Measurements from ENCODE around the gene LNP1. TPM values are rescaled to one million over a fixed set of nuclear protein-coding genes. Genes with fewer than 3 reads are reported as not detected.

Gene LNP1
- total and polyA plus RNA-seq, 2 of the 8 experiments (the other 6 are each of a cell fraction or from before 2014, with no cell fraction given): 6.6 to 8.7 TPM

- no peaks in the 10 kb centered on the region for H3K79me2 ChIP-seq (ENCODE audit: control insufficient read depth in 1 of 2, insufficient read depth in 2 of 2, low read length in 2 of 2)
- no peak overlapping the region for H3K18ac ChIP-seq (ENCODE audit: extremely low read depth, low read length)
- H3K27ac ChIP-seq (ENCODE audit: low read depth, low read length): no peak overlapping the region
- H3K4ac ChIP-seq (replicated peaks; ENCODE audit: insufficient read length, low read depth, low read length): no peak overlapping the region
- no peak overlapping the region for H3K9ac ChIP-seq (replicated peaks in 1 of 4; ENCODE audit: extremely low read depth in 1 of 4, low read depth in 3 of 4, low read length in 3 of 4)
- no peak overlapping the region for H2BK20ac ChIP-seq (ENCODE audit: low read length)
- H4K20me1 ChIP-seq (replicated peaks in 1 of 2; ENCODE audit: control insufficient read depth in 1 of 2, insufficient read depth in 2 of 2, low read length in 2 of 2): peaks cover 0 to 3% of the 10 kb centered on the region in 2 experiments
- no peaks in the 10 kb centered on the region for H3K27me3 ChIP-seq (replicated peaks in 1 of 4; ENCODE audit: control insufficient read depth in 3 of 4, extremely low read depth in 1 of 4, insufficient read depth in 3 of 4, low read length in 3 of 4)
- CTCF ChIA-PET (ENCODE audit: partially characterized antibody): interaction anchor here (0.6 kb wide), 3 partner anchors 17 to 275 kb away, joined by 3 to 5 read pairs (median 4); no protein-coding TSS in a partner anchor
- H2AFZ ChIP-seq (ENCODE audit: low read length): no peak overlapping the region
- no peak overlapping the region for H3K4me2 ChIP-seq (ENCODE audit: insufficient read depth in 1 of 2, low read depth in 2 of 2, low read length in 2 of 2)
- H2BK15ac ChIP-seq (ENCODE audit: low read length): no peak overlapping the region
- no peak overlapping the region for H4K5ac ChIP-seq (ENCODE audit: insufficient read length, low read depth, low read length)
- no peak overlapping the region for H4K8ac ChIP-seq (ENCODE audit: extremely low read depth, insufficient read depth, low read length)
- no peak overlapping the region for H2AK5ac ChIP-seq (ENCODE audit: low read depth, low read length)
- no peak for TF ChIP-seq ASH2L (IDR thresholded peaks at IDR 0.05; ENCODE audit: low read length)
- TF ChIP-seq POU5F1 (IDR thresholded peaks at IDR 0.05; ENCODE audit: low read depth, low read length): no peak
- TF ChIP-seq ZNF274 (IDR thresholded peaks at IDR 0.05; ENCODE audit: borderline replicate concordance, extremely low read depth, low read length): no peak
- no peak for TF ChIP-seq CHD2 (IDR thresholded peaks at IDR 0.05; ENCODE audit: low read length)
- no peak for TF ChIP-seq EP300 (IDR thresholded peaks at IDR 0.05; ENCODE audit: borderline replicate concordance in 1 of 2, low read depth in 2 of 2, low read length in 2 of 2)
- no peak for TF ChIP-seq SIRT6 (IDR thresholded peaks at IDR 0.05; ENCODE audit: low read length)
- TF ChIP-seq, protein P1, sequence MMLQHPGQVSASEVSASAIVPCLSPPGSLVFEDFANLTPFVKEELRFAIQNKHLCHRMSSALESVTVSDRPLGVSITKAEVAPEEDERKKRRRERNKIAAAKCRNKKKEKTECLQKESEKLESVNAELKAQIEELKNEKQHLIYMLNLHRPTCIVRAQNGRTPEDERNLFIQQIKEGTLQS (IDR thresholded peaks at IDR 0.05; ENCODE audit: insufficient read depth, low read depth, low read length): no peak
- TF ChIP-seq KDM5A (IDR thresholded peaks at IDR 0.05; ENCODE audit: low read length): no peak
- H4K91ac ChIP-seq (replicated peaks; ENCODE audit: insufficient read length, low read length): no peak overlapping the region
- H3K4me1 ChIP-seq (replicated peaks in 1 of 4; ENCODE audit: control insufficient read depth in 3 of 4, insufficient read depth in 4 of 4, low read length in 3 of 4): no peaks in the 10 kb centered on the region
- H3K4me3 ChIP-seq (ENCODE audit: extremely low read depth in 1 of 4, insufficient read depth in 2 of 4, low read depth in 3 of 4, low read length in 4 of 4): no peak overlapping the region
- H3K23ac ChIP-seq (ENCODE audit: insufficient read length): no peak overlapping the region
- 92% methylated on average over 4 of the region's 4 CpGs; no CpG with 5 or more reads in 1 of the 2 experiments for WGBS, 2 experiments (ENCODE audit: extremely low coverage in 1 of 2, insufficient coverage in 1 of 2, insufficient read length in 1 of 2, insufficient replicate concordance in 2 of 2, low coverage in 1 of 2, low lambda C conversion rate in 2 of 2, missing lambda C conversion rate in 1 of 2)
- no peaks in the 10 kb centered on the region for H3K23me2 ChIP-seq (ENCODE audit: low read depth, low read length)
- no peak overlapping the region for H2BK12ac ChIP-seq (ENCODE audit: low read depth, low read length)
- H3K14ac ChIP-seq (ENCODE audit: insufficient read length): no peak overlapping the region
- POLR2A ChIA-PET (ENCODE audit: partially characterized antibody): interaction anchor here (0.5 to 1.0 kb wide), 2 partner anchors 27 to 35 kb away, joined by 3 read pairs; no protein-coding TSS in a partner anchor
- no peak overlapping the region for H3K56ac ChIP-seq (replicated peaks; ENCODE audit: insufficient read length, low read depth, low read length)
- DNase-seq (ENCODE audit: low read depth in 1 of 2, low spot score in 2 of 2) (no peak), FAIRE-seq (no peak)
- no peak overlapping the region for H2BK5ac ChIP-seq (ENCODE audit: low read depth, low read length)
- H3K9me3 ChIP-seq (ENCODE audit: insufficient read depth in 2 of 2, low read depth in 1 of 2, low read length in 1 of 2): no peaks in the 10 kb centered on the region
- H2BK120ac ChIP-seq (replicated peaks; ENCODE audit: low read depth, low read length): no peak overlapping the region
- peaks cover 3 to 49% (median 26%) of the 10 kb centered on the region in 4 experiments for H3K36me3 ChIP-seq (ENCODE audit: control insufficient read depth in 2 of 4, insufficient read depth in 4 of 4, low read length in 3 of 4)
- H3K79me1 ChIP-seq (ENCODE audit: low read depth, low read length): 0 out of 2 replicates have a peak, but pooled peaks cover 2% of the 10 kb centered on the region
Observed at GRCh38 chr3:100376301-100376700, 25.0 kb upstream of the LNP1 start.
